H9 (cell line): ENCODE results near the gene MCM3AP. TPM values are rescaled to one million over a fixed set of nuclear protein-coding genes. Genes with fewer than 3 reads are reported as not detected.

Source experiments
- DNase-seq: peaks from one replicate; pipeline ENCODE4 v3.0.0-alpha.2; 2017
- H2AFZ ChIP-seq: one replicate; pipeline ENCODE4 v1.6.1; 2013; ENCODE audit warnings: mild to moderate bottlenecking, low read length, control low read depth, moderate library complexity
- H2AK5ac ChIP-seq: 2 replicates; pipeline ENCODE4 v1.6.1; 2013; ENCODE audit warnings: low read length, control low read depth, mixed read lengths; ENCODE audit not compliant: insufficient read length
- H2BK120ac ChIP-seq: one replicate; pipeline ENCODE4 v1.6.1; 2013; ENCODE audit warnings: low read depth, mild to moderate bottlenecking, low read length, control low read depth, inconsistent platforms; ENCODE audit not compliant: poor library complexity, severe bottlenecking
- H2BK12ac ChIP-seq: 2 replicates; pipeline ENCODE4 v1.6.1; 2013; ENCODE audit warnings: low read length, control low read depth, mixed read lengths, low read depth; ENCODE audit not compliant: insufficient read length
- H2BK15ac ChIP-seq: 2 replicates; pipeline ENCODE4 v1.6.1; 2013; ENCODE audit warnings: low read depth, low read length, control low read depth
- H2BK20ac ChIP-seq: one replicate; pipeline ENCODE4 v1.6.1; 2013; ENCODE audit warnings: low read depth, mild to moderate bottlenecking, low read length, control low read depth, inconsistent platforms; ENCODE audit not compliant: poor library complexity, severe bottlenecking
- H2BK5ac ChIP-seq: 2 replicates; pipeline ENCODE4 v1.6.1; 2013; ENCODE audit warnings: low read length, control low read depth, mixed read lengths; ENCODE audit not compliant: insufficient read length
- H3K14ac ChIP-seq: 2 replicates; pipeline ENCODE4 v1.6.1; 2013; ENCODE audit warnings: low read length, control low read depth; ENCODE audit not compliant: insufficient read depth
- H3K18ac ChIP-seq: 2 replicates; pipeline ENCODE4 v1.6.1; 2013; ENCODE audit warnings: low read depth, mild to moderate bottlenecking, mixed read lengths, low read length, control low read depth; ENCODE audit not compliant: insufficient read length
- H3K23ac ChIP-seq: 2 replicates; pipeline ENCODE4 v1.6.1; 2013; ENCODE audit warnings: low read length, control low read depth, mixed read lengths, low read depth; ENCODE audit not compliant: insufficient read length
- H3K23me2 ChIP-seq: 2 replicates; pipeline ENCODE4 v1.6.1; 2013; ENCODE audit warnings: low read depth, mild to moderate bottlenecking, mixed read lengths, low read length, control low read depth; ENCODE audit not compliant: insufficient read length, poor library complexity, severe bottlenecking
- H3K27ac ChIP-seq: 2 replicates; pipeline ENCODE4 v1.5.1; 2013; ENCODE audit warnings: low read length, control low read depth, mixed read lengths, low read depth; ENCODE audit not compliant: insufficient read length
- H3K27me3 ChIP-seq: 2 replicates; pipeline ENCODE4 v1.6.1; 2013; ENCODE audit warnings: low read length, control low read depth, inconsistent platforms; ENCODE audit not compliant: insufficient read depth
- H3K4ac ChIP-seq: 2 replicates; pipeline ENCODE4 v1.6.1; 2013; ENCODE audit warnings: low read depth, mild to moderate bottlenecking, control low read depth, inconsistent platforms, low read length, moderate library complexity
- H3K4me1 ChIP-seq: 2 replicates; pipeline ENCODE4 v1.6.1; 2013; ENCODE audit warnings: low read length, control low read depth, inconsistent platforms; ENCODE audit not compliant: insufficient read depth
- H3K4me2 ChIP-seq: 2 replicates; pipeline ENCODE4 v1.6.1; 2013; ENCODE audit warnings: low read length, control low read depth, mixed read lengths; ENCODE audit not compliant: insufficient read length, insufficient read depth
- H3K56ac ChIP-seq: 2 replicates; pipeline ENCODE4 v1.6.1; 2013; ENCODE audit warnings: low read depth, mild to moderate bottlenecking, mixed read lengths, low read length, control low read depth; ENCODE audit not compliant: insufficient read length
- H3K79me1 ChIP-seq: 2 replicates; pipeline ENCODE4 v1.6.1; 2013; ENCODE audit warnings: low read depth, mild to moderate bottlenecking, moderate library complexity, low read length, control low read depth, inconsistent platforms; ENCODE audit not compliant: insufficient read depth, poor library complexity, severe bottlenecking
- H3K79me2 ChIP-seq: 2 replicates; pipeline ENCODE4 v1.6.1; 2013; ENCODE audit warnings: low read length, control low read depth, inconsistent platforms; ENCODE audit not compliant: insufficient read depth
- H3K9ac ChIP-seq: 2 replicates; pipeline ENCODE4 v1.6.1; 2013; ENCODE audit warnings: low read length, control low read depth, mixed read lengths; ENCODE audit not compliant: insufficient read length; ENCODE audit errors: extremely low read depth
- H3K9me3 ChIP-seq: one replicate; pipeline ENCODE4 v1.6.1; 2013; ENCODE audit warnings: low read depth, low read length, inconsistent platforms; ENCODE audit not compliant: control insufficient read depth
- H3T11ph ChIP-seq: one replicate; pipeline ENCODE4 v1.6.1; 2013; ENCODE audit warnings: mild to moderate bottlenecking, low read length, control low read depth, inconsistent platforms
- H4K20me1 ChIP-seq: one replicate; pipeline ENCODE4 v1.6.1; 2013; ENCODE audit not compliant: control insufficient read depth, insufficient read length, insufficient read depth
- H4K5ac ChIP-seq: 2 replicates; pipeline ENCODE4 v1.6.1; 2013; ENCODE audit warnings: low read depth, mild to moderate bottlenecking, mixed read lengths, low read length, control low read depth; ENCODE audit not compliant: insufficient read length
- H4K8ac ChIP-seq: replicated peaks from 2 replicates; pipeline ENCODE4 v1.6.1; 2013; ENCODE audit warnings: low read length, control low read depth, mixed read lengths, low read depth; ENCODE audit not compliant: insufficient read length
- H4K91ac ChIP-seq: 2 replicates; pipeline ENCODE4 v1.6.1; 2013; ENCODE audit warnings: low read depth, mild to moderate bottlenecking, moderate library complexity, mixed read lengths, low read length, control low read depth; ENCODE audit not compliant: insufficient read length
- H3K27ac Mint-ChIP-seq, 3 experiments: 2 replicates in 2 of 3; 3 replicates in 1 of 3; pipeline ENCODE4 v1.8.0; 2020 to 2021; ENCODE audit warnings: mixed read lengths in 3 of 3, mild to moderate bottlenecking in 1 of 3, moderate library complexity in 1 of 3
- H3K27me3 Mint-ChIP-seq: 2 replicates; pipeline ENCODE4 v1.8.0; 2021; ENCODE audit warnings: low read depth, mild to moderate bottlenecking, moderate library complexity, mixed read lengths
- H3K36me3 Mint-ChIP-seq, 3 experiments: 2 replicates in 2 of 3; 3 replicates in 1 of 3; pipeline ENCODE4 v1.8.0; 2020 to 2021; ENCODE audit warnings: low read depth in 3 of 3, mixed read lengths in 3 of 3; ENCODE audit not compliant: insufficient read depth in 1 of 3
- H3K4me1 Mint-ChIP-seq, 2 experiments: 2 replicates each; pipeline ENCODE4 v1.8.0; 2020; ENCODE audit warnings: mixed read lengths in 2 of 2
- H3K4me3 Mint-ChIP-seq, 2 experiments: 2 replicates in 1 of 2; 3 replicates in 1 of 2; pipeline ENCODE4 v1.8.0; 2020 to 2021; ENCODE audit warnings: mild to moderate bottlenecking in 2 of 2, mixed read lengths in 2 of 2, moderate library complexity in 1 of 2
- H3K9me3 Mint-ChIP-seq, 2 experiments: 2 replicates in 1 of 2; 3 replicates in 1 of 2; pipeline ENCODE4 v1.8.0; 2020; ENCODE audit warnings: mild to moderate bottlenecking in 2 of 2, mixed read lengths in 2 of 2, moderate library complexity in 1 of 2
- CTCF ChIP-seq: fragments of 200-600 bp; sonication (generic); conservative IDR thresholded peaks from 3 replicates; pipeline ENCODE4 v1.8.0; 2021; ENCODE audit warnings: antibody characterized with exemption, mild to moderate bottlenecking
- WGBS: extraction: QIAGEN DNeasy Blood & Tissue Kit; methylation state at CpG from one replicate; pipeline ENCODE4 v1.1.7; 2013; ENCODE audit warnings: missing lambda C conversion rate, low lambda C conversion rate, mixed read lengths; ENCODE audit not compliant: insufficient read length; ENCODE audit errors: extremely low coverage; 5-methylcytosine and 5-hydroxymethylcytosine counted together
- total RNA-seq: library from RNA; stranded (reverse); gene quantifications from 2 replicates; pipeline ENCODE4 v1.2.1, GENCODE V29; 2021

The MCM3AP gene
- total RNA-seq, 1 experiment from 2014 or later, result 124 TPM

GRCh38 chr21:46287541-46287940, 2.1 kb upstream of the MCM3AP start:
- peaks cover 6% of the 10 kb centered on the region; the same call in 1 of the 2 replicates for H3K4me1 ChIP-seq
- no peak overlapping the region for H2BK20ac ChIP-seq
- Mint-ChIP-seq H3K4me1 (peaks cover 39 to 49% of the 10 kb centered on the region in 2 experiments), H3K4me3 (peak overlapping the region; percentile 86 to 88), H3K36me3 (peaks cover 34 to 41% (median 40%) of the 10 kb centered on the region in 3 experiments), H3K27me3 (no peaks in the 10 kb centered on the region; the same call in 1 of the 2 replicates), H3K27ac (peak overlapping the region in 2 of 3 experiments; percentile 35 to 86; a peak in 5 of 7 replicates), H3K9me3 (no peaks in the 10 kb centered on the region; a peak in 1 of 5 replicates)
- H4K91ac ChIP-seq, result no peak overlapping the region
- no peak overlapping the region for H3K14ac ChIP-seq
- H3T11ph ChIP-seq, result no peak overlapping the region
- no peak overlapping the region for H2BK12ac ChIP-seq
- no peak for TF ChIP-seq CTCF
- H3K79me1 ChIP-seq, result peaks cover 11% of the 10 kb centered on the region
- no peak overlapping the region for H2AFZ ChIP-seq
- no peaks in the 10 kb centered on the region for H3K27me3 ChIP-seq
- no peak overlapping the region for H2BK15ac ChIP-seq
- no peak overlapping the region for H3K4ac ChIP-seq
- H4K5ac ChIP-seq, result no peak overlapping the region
- WGBS, result no CpG with 5 or more reads among the region's 10 CpGs
- DNase-seq, result no peak
- H3K23ac ChIP-seq, result no peak overlapping the region
- peaks cover 18% of the 10 kb centered on the region; the same call in 1 of the 2 replicates for H3K79me2 ChIP-seq
- H3K23me2 ChIP-seq, result peaks cover 5% of the 10 kb centered on the region
- no peak overlapping the region for H2BK5ac ChIP-seq
- H2BK120ac ChIP-seq, result no peak overlapping the region
- no peaks in the 10 kb centered on the region for H3K9me3 ChIP-seq
- no peak overlapping the region for H2AK5ac ChIP-seq
- no peak overlapping the region for H3K56ac ChIP-seq
- H3K27ac ChIP-seq, result no peak overlapping the region
- H3K18ac ChIP-seq, result no peak overlapping the region
- no peak overlapping the region for H3K9ac ChIP-seq
- no peak overlapping the region for H3K4me2 ChIP-seq
- no peaks in the 10 kb centered on the region for H4K20me1 ChIP-seq
- no peak overlapping the region for H4K8ac ChIP-seq
